Suppressor macrophage treated with lipopolysaccharide for 4 hours (primary cell): Measurements from ENCODE around the gene FXYD3.

Source experiments
- DNase-seq: peaks from one replicate; pipeline ENCODE4 v3.0.0-alpha.2; 2020

Gene FXYD3

DNA sequence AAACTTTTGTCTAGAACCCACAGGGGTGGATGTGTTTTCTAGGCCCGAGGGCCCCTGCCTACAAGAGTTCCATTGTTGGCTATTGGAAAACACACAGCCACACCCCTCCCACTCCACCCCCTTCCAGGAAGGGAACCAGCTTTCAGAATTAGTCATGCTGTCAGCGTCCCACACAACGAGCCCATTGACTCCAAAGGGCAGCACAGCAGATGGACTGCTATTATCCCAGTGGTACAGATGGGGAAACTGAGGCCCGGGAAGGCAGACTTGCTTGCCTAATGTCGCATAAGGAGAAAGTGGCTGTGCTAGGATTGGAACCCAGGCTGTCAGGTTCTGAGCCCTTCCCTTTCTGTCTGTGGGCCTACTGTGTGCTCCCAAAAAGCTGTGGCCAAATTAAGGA lies 8.1 kb upstream of the FXYD3 start:
- DNase-seq, result peak; percentile 64

DNA sequence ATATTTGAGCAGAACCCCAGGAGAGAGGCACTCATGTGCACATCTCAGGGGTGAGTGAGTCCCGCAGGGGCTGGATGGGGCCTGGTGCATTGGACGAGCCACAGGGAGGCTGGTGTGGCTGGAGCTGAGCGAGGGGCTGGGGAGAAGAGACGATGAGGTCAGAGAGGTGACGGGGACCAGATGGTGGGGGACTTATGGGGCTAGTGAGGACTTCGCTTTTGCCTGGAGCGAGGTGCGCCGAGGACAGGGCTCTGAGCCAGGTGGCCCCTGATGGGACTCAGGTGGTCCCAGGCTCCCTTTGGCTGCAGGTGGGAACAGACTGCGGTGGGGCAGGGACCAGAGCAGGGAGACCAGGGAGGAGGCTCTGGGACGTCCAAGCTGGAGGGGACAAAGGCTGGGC lies 6.9 kb upstream of the FXYD3 start:
- DNase-seq, result no peak

DNA sequence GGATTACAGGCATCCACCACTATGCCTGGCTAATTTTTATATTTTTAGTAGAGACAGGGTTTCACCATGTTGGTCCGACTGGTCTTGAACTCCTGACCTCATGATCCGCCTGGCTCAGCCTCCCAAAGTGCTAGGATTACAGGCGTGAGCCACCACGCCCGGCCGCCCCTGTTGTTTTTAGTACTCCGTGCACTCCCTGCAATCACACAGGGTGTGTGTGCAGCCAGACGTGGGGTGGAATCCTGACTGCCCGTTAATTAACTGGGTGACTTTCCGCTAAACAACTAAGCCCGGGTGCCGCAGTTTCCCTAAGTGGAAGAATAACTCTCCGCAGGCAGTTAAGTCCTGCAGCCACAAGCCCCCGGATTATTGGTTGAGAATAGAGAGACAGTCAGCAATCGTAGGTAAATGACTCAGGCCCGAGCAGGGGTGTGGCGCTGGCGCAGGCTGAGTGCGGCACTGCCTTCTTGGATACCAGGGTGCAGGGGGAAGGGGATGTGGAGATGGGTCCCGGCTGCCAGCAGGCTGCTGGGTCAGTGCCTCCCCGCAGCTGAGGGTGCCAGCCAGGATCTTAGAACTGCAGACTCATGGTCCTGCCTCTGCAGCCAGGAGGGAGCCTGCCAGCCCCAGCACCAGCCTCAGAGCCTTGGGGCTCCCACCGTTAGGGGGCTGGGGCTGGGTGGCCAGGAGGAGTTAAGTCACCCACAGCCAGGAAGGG lies 6.1 kb upstream of the FXYD3 start:
- no peak for DNase-seq

DNA sequence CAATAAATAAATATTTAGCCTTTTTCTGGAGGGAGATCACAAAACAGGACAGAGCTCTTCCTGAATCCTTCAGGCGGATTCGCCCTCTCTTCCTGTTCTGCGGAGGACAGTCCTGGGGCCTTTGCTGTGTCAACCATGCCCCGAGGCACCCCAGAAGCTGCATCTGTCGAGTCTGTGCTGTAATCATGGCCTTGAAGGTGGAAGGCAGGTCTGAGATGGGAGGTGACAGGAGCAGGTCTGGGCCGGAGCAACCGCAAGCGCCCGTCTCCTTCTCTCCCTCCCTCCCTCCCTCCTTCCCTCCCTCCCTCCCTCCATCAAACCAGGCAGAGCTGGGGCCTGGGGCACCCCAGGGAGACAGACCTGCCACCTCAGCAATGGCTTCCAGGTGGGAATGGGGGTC lies 4.6 kb upstream of the FXYD3 start:
- DNase-seq, result no peak

DNA sequence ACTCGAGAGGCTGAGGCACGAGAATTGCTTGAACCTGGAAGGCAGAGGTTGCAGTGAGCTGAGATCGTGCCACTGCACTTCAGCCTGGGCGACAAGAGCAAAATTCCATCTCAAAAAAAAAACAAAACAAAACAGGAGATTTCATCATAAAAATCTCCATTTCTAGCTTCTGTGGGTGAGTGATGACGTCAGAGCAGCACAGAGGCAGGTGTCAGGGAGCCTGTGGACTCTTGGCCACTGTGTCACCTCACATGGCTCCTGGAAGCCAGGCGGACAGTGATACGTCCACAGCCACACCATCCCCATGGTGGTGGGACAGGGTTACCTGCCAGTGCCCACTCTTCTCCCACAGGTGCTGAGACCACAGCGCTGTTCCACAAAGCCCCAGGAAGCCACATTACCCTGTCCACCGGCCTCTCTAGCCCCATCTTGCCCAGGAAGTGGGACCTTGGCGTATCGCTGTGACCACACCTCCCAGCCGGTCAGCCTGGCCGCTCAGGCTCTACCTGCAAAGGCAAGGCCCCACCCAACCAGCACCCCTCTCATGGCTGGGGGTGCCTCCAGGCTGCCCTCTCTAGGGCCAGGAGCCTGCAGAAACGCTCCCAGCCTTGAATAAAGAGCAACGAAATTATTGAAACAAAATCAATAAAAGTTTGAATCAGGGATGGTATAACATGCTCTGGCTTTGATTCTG lies 2.5 kb upstream of the FXYD3 start:
- DNase-seq, result no peak

DNA sequence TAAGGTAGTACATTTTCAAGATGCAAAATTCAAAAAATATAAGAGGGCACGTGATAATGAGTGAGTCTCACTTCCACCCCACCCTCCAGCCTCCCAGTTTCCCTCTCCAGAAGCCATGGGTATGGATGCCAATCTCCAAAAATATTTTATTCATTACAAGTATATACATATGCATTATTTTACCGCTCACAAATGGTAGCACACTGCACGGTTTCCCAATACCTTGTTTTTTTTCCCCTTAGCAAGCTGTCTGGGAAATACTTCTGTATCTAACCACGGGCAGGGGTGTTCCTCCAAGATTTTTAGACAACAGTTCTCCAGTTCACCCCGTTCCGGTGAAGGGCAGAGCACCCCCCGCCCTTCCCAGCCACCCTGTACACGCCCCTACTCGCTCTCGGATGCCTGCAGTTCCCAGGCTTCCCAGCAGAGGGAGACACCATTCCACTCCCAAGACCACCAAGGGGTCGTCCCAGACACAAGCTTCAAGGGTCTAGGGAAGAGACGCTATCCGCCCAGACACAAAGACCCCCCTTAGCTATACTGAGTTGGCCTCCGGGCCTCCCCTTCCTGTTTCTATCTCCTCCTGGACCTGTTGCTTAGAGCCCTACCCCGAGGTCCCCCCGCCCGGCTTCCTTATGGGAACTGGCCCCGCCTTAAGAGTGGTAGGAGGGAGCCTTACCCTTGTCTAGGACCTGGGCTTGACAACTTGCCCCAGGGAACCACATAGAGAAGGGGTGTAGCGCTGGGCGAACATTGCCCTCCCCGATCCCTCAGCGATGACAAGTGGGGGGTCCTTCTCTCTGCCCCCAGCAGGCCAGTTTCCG lies 1.1 kb upstream of the FXYD3 start:
- peak; percentile 59 for DNase-seq

DNA sequence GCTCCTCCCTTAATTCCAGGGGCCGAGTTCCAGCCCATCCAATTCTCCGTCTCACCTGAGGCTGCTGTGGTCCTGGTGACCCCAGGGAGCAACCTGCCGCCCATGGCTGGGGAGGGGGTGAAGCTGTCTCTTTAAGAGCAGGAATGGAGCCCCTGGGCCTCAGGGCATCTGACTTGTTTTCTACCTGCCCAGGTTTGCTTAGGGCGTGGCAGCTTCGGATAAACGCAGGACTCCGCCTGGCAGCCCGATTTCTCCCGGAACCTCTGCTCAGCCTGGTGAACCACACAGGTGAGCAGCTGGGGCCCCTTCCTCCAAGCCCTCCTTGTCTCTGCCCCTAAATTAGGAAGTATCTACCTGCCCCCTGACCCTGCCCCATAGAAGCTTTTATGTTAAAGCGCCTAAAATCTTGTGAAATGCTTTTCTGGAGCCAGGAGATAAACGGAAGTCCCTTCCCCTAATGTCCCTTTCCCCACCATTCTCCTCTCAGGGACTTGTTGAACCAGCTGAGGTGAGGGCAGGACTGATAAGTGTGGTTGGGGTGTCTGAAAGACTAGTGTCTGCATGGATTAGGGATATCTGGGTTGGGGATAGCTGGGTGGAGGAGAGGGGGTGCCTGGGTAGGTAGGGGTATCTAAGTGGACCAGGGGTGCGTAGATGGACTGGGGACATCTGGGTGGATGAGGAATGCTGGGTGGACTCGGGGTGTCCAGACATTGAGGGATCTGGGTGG lies 614 bp downstream of the FXYD3 start:
- no peak for DNase-seq

DNA sequence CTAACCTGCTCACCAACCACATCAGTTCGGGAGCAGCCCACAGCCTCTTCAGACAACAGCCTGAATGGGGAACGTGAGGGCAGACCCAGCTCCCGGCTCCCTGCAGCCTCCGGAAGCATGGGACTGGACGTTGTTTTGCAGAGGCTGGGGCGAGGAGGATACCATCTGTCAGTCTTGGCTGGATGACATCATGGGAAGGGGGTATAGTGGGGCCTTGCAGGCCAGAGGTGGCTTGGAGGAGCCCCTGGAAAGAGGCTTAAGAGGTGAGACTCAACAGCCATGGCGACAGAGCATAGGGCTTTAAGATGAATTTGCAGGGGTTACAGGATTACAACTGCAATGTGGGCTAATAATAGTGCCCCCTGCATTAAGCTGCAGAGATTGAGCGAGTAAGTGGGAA lies 1.5 kb downstream of the FXYD3 start:
- no peak for DNase-seq

DNA sequence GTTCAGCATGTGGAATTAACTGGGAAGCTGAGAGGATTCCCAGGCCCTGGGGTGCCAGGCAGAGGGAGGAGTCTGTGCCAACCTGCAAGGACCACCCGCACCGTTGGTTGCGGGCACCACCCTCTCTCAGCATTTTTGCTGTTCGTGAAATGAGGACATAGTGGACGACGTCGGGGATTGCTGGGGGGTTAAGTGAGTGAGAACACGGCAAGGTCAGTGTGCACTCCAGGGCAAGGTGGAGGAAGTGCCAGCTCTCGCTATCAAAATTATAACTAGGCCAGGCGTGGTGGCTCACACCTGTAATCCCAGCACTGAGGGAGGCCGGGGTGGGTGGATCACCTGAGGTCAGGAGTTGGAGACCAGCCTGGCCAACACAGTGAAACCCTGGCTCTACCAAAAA lies 2.2 kb downstream of the FXYD3 start:
- DNase-seq, result no peak

DNA sequence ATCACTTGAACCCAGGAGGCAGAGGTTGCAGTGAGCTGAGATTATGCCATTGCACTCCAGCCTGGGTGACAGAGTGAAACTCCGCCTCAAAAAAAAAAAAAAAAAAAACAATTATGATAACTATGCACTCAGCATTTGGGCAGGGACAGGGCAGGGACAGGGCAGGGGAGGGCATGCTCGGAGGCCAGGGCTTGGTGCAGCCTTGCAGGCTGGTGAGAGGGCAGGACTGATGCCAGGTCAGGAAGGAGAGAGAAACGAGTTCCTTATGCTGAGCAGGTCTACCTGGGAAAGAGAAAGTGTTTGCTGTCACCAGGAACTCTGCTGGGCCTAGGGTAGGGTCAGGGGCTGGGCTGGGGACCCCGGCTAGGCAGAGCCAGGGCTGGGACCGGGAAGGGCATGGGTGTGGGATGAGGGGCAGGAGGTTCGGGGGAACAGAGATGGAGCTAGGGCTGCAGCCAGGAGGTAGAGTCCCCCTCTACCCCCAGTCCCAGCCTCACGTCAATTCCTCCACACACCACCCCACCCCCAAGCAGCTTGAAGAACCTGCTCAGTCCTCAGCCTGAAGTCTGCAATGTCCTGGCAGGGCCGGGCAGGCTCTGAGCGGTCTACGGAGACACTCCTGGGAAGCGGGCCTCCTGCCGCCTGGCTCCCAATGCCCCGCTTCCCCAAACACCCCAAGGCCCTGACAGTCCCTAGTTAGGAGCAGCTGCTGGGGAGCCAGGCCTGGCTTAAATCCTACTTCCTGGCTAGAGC lies 2.8 kb downstream of the FXYD3 start:
- DNase-seq, result no peak

DNA sequence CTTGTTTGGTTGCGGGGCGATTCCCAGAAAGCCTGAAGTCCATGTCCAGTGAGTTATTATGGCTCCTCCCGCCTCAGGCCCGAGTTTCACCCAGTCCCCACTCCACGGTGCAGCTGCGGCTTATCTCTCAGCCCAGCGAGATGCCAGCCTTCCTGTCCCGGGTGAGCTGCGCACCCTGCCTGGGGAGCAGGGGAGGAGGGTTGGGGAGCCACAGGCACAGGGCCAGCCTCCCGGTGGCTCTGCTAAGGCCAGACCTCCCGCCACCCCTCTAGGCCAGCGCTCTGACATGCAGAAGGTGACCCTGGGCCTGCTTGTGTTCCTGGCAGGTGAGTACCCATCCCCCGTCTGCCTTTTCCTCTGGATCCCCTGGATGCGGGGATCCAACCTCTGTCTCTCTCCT lies 3.5 kb downstream of the FXYD3 start:
- DNase-seq, result no peak

DNA sequence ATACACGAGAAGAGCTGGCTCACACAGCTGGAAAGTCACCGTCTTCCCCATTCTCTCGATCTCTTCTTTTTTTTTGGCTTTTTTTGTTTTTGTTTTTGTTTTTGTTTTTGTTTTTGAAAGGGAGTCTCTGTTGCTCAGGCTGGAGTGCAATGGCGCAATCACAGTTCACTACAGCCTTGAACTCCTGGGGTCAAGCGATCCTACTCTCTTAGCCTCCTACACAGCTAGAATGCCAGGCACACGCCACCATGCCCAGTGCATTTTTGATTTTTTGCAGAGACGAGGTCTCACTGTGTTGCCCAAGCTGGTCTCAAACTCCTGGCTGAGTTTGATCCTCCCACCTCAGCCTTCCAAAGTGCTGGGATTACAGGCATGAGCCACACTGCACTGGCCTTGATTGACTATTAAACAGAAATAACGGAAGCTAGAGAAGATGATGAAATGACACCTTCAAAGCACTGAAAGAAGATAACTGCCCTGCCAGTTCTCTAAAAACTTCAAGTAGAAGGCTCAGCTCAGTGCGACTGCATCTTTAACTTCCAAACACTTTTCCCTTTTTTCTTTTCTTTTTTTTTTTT lies 4.0 kb downstream of the FXYD3 start:
- DNase-seq, result peak; percentile 27

DNA sequence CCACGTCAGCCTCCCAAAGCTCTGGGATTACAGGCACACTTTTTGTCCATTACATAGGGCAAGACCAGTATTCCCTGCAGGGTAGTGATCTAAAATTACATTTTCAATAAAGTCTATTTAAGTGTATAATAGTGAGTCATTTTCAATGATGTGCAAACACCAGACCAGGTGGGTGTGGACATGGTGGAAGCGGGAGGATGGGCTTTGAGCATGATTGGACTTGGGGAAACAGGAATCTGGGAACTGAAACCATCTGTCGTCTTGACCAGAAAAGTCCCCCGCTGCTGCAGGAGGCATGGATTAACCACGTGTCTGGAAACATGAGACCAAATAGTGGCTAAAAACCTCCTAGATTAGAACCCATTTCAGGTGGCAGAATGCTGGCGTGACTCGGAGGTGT lies 4.9 kb downstream of the FXYD3 start:
- DNase-seq, result peak; percentile 96

DNA sequence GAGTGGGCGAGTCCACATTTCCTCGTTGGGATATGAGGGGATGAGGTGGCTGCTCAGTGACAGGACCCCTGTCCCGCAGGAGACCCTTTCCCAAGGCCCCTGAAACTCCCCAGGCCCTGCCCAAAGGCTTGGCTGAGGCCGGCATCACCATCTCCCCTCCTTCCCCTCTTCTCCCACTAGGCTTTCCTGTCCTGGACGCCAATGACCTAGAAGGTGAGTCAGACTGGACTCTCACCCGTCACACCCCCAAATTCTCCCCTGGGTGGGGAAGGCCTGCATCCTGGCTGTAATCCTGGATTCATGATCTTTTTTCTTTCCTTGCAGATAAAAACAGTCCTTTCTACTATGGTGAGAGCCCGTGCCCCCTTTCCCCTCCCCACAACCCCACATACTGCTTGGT lies 5.3 kb downstream of the FXYD3 start:
- peak; percentile 21 for DNase-seq

DNA sequence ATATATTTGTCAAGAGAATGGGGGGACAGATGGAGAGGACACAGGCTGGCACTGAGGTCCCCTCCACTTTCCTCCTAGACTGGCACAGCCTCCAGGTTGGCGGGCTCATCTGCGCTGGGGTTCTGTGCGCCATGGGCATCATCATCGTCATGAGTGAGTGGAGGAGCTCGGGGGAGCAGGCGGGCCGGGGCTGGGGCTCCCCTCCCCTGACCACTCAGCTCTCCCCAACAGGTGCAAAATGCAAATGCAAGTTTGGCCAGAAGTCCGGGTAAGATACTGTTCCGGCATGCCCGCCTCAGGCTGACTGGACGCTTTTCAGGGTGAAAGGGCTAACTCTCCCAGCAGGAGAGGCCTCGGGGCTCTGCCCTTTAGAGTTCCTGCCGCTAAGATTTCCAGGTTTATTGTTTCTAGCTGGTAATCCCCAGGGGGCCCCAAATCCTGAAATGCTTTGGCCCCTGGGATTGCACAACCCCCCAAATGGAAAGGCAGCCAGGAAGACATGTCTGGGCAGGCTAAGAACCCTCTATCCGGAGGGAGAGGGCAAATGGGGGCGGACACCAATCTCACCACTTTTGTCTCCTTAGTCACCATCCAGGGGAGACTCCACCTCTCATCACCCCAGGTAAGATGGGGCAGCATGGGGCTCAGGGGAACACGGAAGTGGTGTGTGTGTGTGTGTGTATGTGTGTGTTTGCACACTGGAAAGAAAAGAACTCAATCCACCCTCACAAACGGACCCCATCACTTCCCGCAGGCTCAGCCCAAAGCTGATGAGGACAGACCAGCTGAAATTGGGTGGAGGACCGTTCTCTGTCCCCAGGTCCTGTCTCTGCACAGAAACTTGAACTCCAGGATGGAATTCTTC lies 7.3 kb downstream of the FXYD3 start:
- DNase-seq, result no peak

DNA sequence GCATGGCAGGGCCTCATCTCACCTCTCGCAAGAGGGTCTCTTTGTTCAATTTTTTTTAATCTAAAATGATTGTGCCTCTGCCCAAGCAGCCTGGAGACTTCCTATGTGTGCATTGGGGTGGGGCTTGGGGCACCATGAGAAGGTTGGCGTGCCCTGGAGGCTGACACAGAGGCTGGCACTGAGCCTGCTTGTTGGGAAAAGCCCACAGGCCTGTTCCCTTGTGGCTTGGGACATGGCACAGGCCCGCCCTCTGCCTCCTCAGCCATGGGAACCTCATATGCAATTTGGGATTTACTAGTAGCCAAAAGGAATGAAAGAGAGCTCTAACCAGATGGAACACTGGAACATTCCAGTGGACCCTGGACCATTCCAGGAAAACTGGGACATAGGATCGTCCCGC lies 8.0 kb downstream of the FXYD3 start:
- peak; percentile 60 for DNase-seq

DNA sequence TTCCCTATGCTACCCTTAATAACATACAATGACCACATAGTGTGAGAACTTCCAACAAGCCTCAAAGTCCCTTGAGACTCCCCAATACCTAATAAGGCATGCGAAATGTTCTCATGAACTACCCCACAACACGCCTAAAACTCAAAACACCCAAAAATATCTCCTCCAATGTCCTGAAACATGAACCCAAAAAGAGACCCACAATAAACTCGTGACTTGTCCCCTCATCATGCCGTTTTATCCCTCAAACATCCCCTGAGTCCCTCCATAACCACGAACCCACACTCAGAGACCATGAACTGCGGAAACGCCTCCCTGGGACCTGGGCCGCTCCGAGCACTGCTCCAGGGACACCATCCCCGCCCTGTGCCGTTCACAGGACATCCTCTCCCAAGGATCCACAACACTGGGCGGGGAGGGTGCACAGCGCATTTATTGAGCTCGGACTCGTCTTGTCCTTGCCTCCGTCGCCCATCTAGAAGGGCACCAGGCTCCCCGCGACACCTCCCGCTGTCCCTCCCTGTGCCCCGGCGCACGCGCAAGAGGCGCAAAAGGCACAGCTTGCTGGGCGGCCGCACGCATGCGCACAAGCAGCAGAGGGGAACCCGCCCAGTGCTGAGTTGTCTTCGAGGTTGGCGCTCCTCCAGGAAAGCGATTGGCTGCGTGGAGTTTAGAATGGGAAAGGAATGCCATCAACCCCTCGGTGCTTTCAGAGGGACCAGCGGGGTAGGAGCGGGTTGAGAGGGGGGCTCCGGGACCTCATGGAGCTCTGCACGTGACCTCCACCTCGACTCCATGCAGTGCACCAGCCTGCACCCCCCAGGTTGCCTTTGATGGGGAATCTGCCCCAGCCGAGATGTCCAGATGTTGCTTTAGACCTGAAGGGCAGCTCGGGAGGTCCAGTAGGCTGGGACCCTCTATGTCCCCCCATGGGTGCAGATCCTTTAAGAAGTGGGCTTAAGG lies 8.8 kb downstream of the FXYD3 start:
- DNase-seq, result peak; percentile 94

DNA sequence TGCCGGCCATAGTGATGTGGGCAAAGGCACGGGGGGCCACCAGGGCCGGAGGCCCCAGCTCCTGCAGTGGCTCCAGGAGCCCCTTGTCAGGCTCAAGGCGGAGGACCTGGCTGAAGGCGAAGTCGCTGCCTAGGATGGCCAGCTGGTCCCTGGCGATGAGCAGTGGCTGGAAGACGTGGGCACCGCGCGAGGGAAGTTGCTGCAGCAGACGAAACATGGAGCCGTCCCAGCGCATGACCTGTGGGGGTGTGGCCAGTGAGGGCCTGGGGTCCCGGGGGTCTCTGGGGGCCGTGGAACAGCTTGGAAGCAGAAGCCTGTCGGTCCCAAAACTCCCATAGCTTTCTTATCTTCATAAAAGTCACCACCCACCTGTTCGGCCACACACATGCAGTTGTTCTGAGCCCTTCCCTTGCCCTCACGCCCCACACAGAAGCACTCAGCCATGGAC lies 9.7 kb downstream of the FXYD3 start:
- no peak for DNase-seq

DNA sequence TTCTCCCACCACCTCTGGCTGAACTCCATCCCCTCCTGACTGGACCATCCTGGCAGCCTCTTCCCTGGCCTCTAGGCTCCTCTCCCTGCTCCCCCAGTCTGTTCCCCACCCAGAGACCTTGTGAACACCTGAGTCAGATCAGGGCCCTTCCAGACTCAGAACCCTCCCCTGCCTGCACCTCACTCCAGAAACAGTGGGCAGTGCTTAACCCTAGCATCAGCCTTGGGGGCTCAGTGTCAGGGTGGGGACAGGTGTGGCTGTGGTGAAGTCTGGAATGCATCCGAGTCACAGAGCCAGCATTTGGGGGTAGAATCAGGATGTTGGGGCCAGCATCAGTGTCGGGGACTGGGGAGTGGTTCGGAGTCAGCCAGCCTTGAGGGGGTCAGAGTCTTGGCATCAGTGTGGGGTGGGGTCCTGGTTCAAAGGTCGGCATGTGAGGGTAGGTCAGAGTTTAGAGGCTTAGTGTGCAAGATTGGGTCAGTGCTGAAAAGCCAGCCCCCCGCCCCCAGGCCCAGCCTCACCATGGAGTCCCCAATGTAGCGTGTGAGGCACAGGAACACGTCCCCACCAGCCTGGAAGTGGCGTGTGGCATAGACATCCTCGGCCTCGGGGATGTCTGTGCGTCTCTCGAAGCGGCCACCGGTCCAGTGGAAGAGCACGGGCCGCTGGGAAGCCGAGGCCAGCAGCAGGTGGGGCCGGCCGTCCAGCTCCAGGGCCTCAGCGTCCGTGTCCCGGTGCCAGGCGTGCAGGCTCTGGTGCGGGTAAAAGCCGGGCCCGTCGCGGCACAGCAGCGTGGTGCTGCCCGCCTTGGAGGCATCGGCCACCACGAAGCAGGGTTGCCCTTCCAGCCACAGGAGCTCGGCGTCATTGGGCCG lies 10.4 kb downstream of the FXYD3 start:
- no peak for DNase-seq
